GM18868 (cell line): ENCODE results near the gene TAF8.
"Not testable (repeated sequence)": the region's sequence is repeated elsewhere in the genome, so short reads cannot be mapped to it uniquely, and the experiment has no call there.

ENCODE experiments used
- ATAC-seq: cut with Tn5 transposase; IDR thresholded peaks from one replicate; pipeline ENCODE4 v1.9.1; 2021; ENCODE audit warnings: mild to moderate bottlenecking, moderate library complexity; ENCODE audit not compliant: unreplicated experiment

The TAF8 gene, protein sequence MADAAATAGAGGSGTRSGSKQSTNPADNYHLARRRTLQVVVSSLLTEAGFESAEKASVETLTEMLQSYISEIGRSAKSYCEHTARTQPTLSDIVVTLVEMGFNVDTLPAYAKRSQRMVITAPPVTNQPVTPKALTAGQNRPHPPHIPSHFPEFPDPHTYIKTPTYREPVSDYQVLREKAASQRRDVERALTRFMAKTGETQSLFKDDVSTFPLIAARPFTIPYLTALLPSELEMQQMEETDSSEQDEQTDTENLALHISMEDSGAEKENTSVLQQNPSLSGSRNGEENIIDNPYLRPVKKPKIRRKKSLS

DNA sequence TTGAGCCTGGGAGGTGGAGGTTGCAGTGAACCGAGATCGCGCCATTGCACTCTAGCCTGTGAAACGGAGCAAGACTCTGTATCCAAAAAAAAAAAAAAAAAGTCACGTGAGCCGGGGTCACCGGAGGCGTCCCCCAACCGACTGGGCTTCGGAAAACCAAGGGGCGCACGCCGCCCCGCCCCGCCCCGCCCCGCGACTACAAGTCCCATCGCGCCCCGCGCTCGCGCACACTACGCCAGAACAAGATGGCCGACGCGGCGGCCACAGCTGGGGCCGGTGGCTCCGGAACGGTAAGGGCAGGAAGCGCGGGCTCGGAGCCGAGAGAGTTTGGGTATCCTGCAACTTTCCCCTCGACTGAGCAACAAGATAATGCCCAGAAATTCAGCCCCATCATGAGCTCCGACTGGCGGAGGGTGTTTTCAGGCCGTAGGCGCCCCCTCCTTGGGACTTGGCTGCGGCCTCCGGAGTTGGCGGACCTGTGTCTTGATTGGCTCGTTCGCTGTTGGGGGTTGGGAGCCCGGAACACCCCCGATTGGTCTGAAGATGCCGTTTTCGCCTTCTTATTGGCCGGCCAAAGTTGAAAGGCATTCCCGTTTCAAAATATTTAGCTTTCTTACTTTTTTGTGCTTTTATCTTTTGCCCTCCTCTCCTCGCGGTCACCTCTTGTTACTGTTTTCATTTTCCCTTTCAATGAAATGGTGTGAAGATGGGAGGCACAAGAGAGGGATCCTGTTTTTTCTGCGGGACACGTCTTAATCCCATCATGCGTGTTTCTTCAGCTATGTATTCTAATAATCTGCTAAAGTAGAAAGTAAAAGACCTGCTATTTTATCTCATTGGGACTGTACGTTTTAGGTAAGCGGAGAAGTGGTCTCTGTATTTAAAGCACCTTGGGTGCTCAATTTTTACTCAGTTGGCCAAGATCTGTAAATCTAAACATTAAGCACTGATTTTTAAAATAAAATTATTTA lies at the start of gene TAF8:
TAF8 (plus strand) TSS at position 228 of the 971 bp plus-strand sequence; CDS start at position 246, 18 bp downstream.
- peak; percentile 73 for ATAC-seq

DNA sequence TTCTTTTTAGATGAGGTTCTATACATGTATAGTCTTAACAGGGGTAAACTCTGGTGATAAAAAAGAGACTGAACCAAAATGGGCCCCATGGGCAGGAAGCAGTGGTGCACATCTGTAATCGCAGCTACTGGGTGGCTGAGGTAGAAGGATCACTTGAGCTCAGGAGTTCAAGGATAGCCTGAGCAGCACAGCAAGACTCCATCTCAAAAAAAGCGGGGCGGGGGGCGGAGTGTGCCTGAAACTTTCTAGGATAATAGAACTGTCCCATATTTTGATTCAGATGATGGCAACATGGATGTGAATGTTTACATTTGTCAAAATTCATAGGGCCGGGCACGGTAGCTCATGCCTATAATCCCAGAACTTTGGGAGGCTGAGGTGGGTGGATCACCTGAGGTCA lies 48.8 kb upstream of the TAF8 start:
- ATAC-seq: no peak

DNA sequence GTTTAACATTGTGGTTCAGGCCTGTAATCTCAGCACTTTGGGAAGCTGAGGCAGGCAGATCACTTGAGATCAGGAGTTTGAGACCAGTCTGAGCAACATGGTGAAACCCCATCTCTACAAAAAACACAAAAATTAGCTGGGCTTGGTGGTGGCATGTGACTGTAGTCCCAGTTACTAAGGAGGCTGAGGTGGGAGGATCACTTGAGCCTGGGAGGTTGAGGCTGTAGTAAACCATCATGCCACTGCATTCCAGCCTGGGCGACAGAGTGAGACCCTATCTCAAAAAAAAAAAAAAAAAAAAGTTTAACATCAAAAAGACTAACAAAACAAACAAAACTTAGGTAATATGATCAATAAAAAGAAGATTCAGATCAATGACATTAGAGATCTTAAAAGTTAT lies 46.7 kb upstream of the TAF8 start:
- ATAC-seq: not testable (repeated sequence)

DNA sequence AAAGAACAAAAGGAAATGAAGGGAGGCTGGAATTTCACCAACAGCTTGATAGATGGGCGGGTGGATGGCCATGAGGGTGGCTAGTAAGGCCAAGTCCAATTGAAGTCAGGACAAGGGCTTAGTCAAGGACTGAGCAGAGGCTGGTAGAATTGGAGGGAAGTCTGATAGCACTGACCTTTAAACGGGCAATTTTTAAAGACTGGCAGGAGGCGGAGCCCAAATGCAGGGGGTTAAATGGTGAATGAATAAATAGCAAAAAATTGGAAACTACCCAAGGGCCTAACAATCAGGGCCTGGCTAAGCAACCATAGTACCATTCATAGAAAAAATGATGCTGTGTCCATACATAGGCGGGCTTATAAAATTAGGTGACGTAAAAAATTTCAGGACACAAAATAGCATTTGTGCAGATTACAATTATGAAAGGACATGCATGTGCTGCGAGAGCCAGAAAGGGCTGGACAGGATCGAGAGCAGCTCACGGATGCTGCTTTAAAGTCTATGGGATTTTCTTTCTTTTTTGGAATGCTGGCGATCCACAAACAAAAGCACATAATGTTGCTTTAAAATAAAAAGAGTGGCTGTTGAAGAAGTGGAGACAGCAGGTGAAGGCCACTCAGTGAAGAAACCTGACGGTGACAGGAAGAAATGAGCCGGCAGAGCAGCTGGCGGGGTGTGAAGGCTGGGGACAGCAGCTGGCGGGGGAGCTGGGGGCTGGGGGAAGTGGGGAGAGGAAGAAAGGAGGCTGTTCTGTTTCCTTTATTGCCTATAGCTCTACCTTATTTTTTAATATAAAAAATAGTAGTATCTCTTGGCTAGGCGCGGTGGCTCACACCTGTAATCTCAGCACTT lies 42.8 kb upstream of the TAF8 start:
- ATAC-seq: no peak

DNA sequence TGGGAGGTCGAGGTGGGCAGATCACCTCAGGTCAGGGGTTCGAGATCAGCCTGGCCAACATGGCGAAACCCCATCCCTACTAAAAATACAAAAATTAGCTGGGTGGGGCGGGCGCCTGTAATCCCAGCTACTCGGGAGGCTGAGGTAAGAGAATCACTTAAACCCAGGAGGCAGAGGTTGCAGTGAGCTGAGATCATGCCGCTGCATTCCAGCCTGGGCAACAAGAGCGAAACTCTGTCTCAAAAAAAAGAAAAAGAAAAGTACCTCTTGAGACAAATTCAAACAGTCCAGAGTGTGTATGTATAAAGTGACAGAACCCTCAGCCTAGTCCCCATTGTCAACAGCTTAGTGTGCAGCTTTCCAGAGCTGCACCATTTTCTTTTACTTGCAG lies 42.2 kb upstream of the TAF8 start:
- ATAC-seq: not testable (repeated sequence)

DNA sequence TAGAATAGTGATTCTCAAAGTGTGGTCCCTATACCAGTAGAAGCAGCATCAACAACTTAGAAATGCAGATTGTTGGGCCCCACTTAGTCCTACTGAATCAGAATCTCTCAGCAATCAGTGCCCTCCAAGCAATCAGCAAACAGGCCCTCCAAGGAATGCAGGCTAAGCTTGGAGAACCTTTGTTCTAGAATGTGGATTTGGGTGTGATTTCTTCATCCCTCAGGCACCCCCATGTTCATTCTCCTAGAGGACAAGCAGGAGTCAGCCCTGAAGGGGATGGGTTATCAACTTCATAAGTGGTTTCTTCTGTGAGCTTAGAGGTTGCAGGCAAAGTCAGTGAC lies 40.5 kb upstream of the TAF8 start:
- no peak for ATAC-seq

DNA sequence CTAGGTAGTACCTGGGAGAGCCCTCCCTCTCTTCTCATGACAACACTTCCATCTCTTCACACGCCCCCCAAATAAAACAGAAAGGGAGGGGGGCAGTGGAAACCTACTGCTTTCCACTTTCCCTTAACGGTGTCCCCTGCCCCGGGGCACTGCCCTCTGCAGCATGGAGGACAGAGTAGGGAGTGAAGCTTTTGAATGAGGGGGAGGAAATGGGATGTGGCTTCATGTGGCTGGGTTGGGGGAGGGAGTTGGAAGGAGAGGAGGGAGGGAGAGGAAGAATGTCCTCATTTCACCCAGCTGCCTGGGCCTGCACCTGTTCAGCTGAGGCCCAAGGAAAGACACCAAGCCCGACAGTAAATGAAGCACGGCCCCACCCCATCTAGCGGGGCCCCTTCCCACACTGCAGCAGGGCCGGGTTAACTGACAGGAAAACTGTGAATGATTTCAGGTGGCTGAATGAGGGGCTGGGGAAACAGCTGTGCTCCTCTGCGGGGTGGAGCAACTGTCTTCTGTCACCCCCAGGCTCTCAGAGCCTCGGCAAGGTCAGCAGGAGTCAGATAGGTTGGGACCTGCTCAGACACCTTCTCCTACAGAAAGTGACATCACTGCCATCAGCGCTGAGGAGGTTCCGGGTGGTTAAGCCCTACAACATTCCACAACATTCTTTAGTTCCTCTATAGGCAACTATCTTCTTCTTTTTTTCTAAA lies 40.0 kb upstream of the TAF8 start:
- ATAC-seq: no peak

DNA sequence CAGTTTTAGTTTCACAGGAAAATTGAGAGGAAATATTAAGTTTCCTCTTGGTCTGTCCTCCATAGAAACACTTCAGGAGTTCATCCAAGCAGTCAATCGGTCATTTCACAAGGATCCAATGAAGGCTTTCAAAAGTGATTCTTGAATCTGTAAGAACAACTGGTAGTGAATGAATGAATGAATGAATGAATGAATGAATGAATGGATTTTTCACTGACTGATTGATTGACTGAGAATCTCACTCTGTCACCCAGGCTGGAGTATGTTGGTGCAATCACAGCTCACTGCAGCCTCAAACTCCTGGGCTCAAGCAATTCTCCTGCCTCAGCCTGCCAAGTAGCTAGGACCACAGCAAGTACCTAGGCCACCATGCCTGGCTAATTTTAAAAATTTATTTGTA lies 39.4 kb upstream of the TAF8 start:
- ATAC-seq: no peak

DNA sequence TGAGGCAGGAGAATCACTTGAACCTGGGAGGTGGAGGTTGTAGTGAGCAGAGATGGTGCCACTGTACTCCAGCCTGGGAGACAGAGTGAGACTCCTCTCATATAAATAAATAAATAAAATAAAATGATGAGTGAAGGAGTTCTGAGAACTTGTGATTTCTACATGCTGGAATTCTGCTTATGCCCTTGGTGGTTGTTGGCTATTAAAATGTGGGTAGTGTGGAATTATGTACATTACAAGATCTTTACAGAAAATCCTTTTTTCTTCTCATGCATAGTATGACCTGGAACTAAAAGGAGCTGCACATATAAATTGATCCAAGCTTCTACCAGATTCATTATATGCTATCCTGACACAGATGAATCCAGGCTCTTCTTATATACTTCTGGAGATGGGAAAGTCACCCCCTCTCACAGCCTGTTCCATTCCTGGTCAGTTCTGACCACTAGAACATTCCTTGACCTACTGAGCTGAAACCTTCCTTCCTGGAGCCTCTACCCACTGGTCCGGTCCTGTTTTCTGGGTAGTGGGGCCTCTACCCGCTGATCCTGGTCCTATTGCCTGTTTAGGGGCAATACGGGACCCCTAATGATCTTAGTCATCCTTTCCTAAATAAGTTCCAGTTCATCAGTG lies 37.7 kb upstream of the TAF8 start:
- ATAC-seq: no peak

DNA sequence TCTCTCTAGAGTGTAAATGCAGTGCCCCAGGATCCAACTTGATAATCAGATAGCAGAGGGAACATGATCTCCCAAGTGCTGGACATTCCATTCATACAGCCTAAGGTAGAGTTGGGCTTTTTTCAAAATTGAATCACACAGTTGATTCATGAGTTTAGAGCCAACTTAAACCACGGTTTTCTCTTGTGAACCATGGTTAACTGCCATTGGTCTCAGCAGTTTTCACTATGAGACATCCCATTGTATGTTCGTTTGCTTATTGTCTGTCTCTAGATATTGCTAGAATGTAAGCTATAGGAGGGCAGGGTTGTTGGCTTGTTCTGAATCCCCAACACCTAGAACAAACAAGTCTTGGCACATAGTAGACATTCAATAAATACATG lies 37.2 kb upstream of the TAF8 start:
- no peak for ATAC-seq

DNA sequence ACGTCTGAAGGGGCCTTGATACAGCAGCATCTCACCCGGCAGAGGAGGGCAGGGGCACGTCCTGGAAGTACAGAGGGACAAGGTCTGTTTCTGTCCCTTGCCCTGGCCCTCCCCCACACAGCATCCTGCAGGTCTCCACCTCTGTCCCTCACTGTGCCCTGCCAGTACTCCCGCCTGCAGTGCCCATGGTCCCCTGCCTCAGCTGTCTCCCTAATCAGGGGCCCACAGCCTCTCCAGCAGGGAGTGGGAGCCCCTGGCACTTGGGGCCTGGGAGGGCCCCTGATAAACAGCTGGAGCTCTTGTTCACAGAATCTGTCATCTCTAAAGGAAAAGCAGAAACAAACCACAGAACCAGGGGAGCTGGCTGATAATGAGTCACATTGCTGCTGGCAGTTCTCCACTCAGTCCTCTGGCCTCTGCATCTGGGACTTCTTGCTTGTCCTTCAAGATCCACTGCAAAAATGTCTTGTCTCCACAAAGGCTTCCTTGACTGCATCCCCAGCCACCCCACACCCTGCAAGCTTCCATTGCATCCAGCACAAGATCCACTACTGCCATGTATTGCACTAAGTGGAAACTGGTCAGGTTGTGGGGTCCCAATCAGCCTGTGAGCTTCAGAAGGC lies 33.2 kb upstream of the TAF8 start:
- peak; percentile 52 for ATAC-seq

DNA sequence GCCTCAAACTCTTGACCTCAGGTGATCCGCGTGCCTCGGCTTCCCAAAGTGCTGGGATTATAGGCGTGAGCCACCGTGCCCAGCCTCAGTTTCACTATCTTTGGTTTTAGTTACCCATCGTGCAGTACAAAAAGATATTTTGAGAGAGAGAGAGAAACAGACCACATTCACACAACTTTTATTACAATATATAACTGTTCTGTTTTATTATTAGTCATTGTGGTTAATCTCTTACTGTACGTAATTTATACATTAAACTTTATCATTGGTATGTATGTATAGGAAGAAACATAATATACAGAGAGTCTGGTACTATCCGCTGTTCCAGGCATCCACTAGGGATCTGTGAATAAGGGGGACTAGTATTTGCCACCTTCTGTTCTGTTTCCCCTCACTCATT lies 29.4 kb upstream of the TAF8 start:
- ATAC-seq: no peak

DNA sequence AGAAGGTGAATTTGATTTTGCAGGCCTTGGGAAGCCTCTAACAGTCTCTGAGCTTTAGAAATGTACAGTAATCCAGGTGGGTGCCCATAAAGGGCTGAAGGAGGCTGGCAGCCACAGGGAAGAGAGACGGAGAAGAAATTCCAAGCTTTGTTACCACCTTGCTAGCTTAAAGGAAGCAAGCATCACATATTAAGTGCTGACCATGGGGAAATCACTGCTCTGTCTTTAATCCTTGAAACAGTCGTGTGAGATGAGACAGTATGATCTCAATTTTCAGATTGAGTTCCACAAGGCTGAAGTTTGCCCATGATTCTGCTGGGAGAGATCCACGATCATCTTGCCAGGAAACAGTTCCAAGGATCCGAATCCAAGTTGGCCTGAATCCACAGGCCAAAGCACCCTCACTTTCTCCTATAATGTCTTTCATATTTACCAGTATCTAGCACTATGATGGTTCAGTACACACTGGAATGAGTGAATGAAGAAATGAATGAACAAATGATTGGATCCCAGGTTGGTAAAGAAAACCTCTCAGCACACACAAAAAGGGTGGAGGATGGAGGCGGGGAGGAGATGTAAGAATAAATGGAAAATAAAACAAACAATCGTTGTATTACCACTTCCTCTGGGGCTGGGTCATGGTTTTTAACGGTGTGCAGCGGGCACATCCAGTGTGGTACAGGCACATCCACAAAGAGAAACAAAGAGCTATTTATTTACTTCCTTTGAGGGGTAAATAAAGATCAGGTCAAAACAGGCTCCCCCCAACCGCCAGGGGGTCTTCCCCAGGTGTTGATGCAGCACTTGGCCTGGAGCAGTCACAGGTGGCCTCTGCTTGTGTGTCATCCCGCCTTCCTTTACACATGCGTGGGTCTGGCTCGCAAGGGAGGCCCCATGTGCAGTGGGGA lies 28.2 kb upstream of the TAF8 start:
- peak; percentile 45 for ATAC-seq

DNA sequence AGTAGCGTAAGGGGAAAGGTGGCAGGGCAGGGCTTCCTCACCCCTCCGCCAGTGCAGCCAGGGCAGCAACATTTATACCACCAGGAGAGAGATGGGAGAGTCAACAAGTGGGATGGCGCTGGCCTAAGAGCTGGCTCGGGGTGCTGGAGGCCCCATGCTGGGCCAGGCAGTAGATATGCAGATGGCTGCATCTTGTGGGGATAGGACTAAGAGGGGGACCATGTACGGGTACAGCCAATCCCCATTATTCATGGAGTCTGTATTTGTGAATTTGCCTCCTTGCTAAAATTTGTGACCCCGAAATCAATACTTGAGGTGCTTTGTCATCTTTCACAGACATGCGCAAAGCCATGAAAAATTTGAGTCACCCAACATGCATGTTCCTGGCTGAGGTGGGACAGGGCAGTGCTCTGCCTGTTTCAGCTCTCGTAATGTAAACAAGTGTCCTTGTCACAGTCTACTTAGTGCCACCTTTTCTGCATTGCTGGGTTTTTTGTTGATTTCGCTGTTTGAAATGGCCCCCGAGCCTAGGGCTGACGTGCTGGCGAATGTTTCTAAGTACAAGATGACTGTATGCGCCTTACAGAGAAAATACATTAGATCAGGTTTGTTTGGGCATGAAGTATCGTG lies 27.5 kb upstream of the TAF8 start:
- no peak for ATAC-seq

DNA sequence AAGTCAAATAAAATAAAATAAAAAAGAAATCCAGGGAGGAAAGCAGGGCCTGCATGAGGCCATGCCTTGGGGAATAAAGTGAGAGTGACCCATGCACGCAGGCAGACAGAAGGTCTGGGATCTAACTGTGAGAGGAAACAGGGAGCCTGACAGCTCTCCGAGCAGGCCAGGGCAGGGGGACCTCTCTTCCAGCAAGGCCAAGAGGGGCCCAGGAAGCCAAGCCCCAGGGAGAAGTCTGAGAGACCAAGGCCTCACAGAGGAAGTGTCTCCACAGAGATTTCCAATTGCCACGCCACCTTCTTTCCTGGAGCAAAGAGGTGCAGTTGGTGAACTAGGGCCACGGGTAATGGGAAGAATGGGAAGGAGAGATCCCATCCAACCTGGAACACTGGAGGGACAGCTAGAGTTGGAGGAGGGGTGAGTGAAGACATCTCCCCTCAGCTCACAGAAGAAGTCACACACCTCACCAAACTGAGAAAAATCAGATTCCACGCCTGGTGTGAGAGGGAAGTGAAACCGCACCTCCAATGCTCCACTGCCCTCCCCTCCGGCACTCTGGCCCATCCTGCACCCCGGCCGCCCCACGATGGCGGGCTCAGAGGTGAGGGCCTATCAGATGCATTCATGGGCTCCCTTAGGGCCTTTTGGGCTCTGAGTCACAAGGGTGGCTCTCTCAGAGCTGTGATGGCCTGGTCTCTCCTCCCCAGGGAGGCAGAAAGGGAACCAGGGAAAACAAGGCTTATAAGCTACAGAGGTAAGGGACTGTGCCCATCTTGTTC lies 25.1 kb upstream of the TAF8 start:
- peak; percentile 75 for ATAC-seq

DNA sequence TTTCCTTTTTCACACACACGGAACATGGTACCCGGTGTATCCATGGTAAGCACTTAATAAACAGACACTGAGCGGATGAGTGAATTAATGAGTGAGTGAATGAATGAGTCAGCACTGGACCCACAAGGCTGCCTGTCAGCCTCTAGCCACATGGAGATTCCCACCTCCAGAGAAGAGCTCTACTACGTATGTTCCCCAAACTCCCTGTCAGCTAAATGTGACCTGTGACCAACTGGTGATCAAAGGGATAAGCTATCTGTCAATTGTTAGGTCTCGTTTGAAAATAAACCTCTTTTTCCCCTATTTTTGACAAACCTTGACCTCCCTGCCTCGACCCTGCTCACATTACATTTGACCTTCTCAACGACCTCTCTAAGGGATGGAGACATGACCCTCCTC lies 24.5 kb upstream of the TAF8 start:
- ATAC-seq: no peak

DNA sequence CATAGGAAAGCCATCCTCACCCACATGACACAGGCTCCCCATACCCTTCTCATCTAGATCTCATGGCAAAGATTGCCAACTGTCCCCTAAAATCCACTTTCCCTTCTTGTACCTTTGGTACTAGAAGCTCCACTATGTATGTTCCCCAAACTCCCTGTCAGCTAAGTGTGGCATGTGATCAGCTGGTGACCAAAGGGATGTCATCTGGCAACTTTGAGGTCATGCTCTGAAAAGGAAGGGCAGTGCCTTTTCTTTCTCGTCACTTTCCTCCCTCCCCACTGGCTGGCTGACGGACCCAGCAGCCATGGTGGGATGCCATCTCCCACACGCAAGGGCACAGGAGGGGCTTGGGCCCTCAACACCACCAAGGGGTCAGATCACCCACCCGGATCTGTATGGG lies 23.8 kb upstream of the TAF8 start:
- ATAC-seq: no peak
